GM21515 (cell line): ENCODE results near the gene MZB1.
"Not testable (repeated sequence)": the region's sequence is repeated elsewhere in the genome, so short reads cannot be mapped to it uniquely, and the experiment has no call there.

Experiments
- ATAC-seq: cut with Tn5 transposase; IDR thresholded peaks from one replicate; pipeline ENCODE4 v1.9.1; 2021; ENCODE audit not compliant: unreplicated experiment

The MZB1 gene

GRCh38 chr5:139410993-139411828 lies 21.5 kb upstream of the MZB1 start:
- ATAC-seq = no peak

- no peak for ATAC-seq
These were observed 20.6 kb upstream of the MZB1 start for GRCh38 chr5:139410121-139410992.

- not testable (repeated sequence) for ATAC-seq
These were observed 19.4 kb upstream of the MZB1 start for GRCh38 chr5:139409116-139409515.

- ATAC-seq = no peak
These were observed 18.5 kb upstream of the MZB1 start for GRCh38 chr5:139408191-139408590.

- ATAC-seq = no peak
These were observed 17.8 kb upstream of the MZB1 start for GRCh38 chr5:139407517-139407916.

GRCh38 chr5:139406963-139407362 lies 17.2 kb upstream of the MZB1 start:
- no peak for ATAC-seq

- no peak for ATAC-seq
These were observed 14.7 kb upstream of the MZB1 start for GRCh38 chr5:139404484-139404840.

- ATAC-seq = peak; percentile 85
These were observed 14.2 kb upstream of the MZB1 start, which contains the start of gene SPATA24 for GRCh38 chr5:139403787-139404483. Gene SPATA24 (minus strand): TSS chr5:139404089. CDS start chr5:139404060, 29 bp downstream.

- ATAC-seq = no peak
These were observed 13.7 kb upstream of the MZB1 start for GRCh38 chr5:139403418-139403786.

GRCh38 chr5:139402561-139403158 lies 12.9 kb upstream of the MZB1 start:
- ATAC-seq = no peak

GRCh38 chr5:139401546-139401945 lies 11.8 kb upstream of the MZB1 start:
- ATAC-seq = no peak

- ATAC-seq = no peak
These were observed 9.9 kb upstream of the MZB1 start for GRCh38 chr5:139399501-139400121.

GRCh38 chr5:139397921-139398320 lies 8.2 kb upstream of the MZB1 start:
- no peak for ATAC-seq

- no peak for ATAC-seq
These were observed 7.0 kb upstream of the MZB1 start for GRCh38 chr5:139396691-139397090.

- ATAC-seq = no peak
These were observed 6.3 kb upstream of the MZB1 start for GRCh38 chr5:139395844-139396640.

- no peak for ATAC-seq
These were observed 5.2 kb upstream of the MZB1 start, which contains the start of gene PROB1 for GRCh38 chr5:139394654-139395566. Gene PROB1 (minus strand): TSS chr5:139395104. CDS start chr5:139395081, 23 bp downstream.

- ATAC-seq = no peak
These were observed 4.5 kb upstream of the MZB1 start for GRCh38 chr5:139394123-139394653.

GRCh38 chr5:139393497-139394122 lies 3.9 kb upstream of the MZB1 start:
- ATAC-seq = no peak
